Endothelial cell (in vitro differentiated cells): ENCODE results near the gene CCRL2. TPM values are rescaled to one million over a fixed set of nuclear protein-coding genes. Genes with fewer than 3 reads are reported as not detected.

Experiments
- DNase-seq: peaks from one replicate; pipeline ENCODE4 v3.0.0; 2021; ENCODE audit warnings: low spot score
- H3K27ac Mint-ChIP-seq: one replicate; pipeline ENCODE4 v1.8.0; 2021; ENCODE audit warnings: mixed read lengths, inconsistent platforms; ENCODE audit not compliant: unreplicated experiment
- H3K27me3 Mint-ChIP-seq: one replicate; pipeline ENCODE4 v1.8.0; 2021; ENCODE audit warnings: mild to moderate bottlenecking, moderate library complexity, mixed read lengths, inconsistent platforms; ENCODE audit not compliant: unreplicated experiment
- H3K36me3 Mint-ChIP-seq: one replicate; pipeline ENCODE4 v1.8.0; 2021; ENCODE audit warnings: mild to moderate bottlenecking, low read depth, mixed read lengths, inconsistent platforms; ENCODE audit not compliant: unreplicated experiment
- H3K4me1 Mint-ChIP-seq: one replicate; pipeline ENCODE4 v1.8.0; 2021; ENCODE audit warnings: mild to moderate bottlenecking, mixed read lengths, inconsistent platforms; ENCODE audit not compliant: unreplicated experiment
- H3K4me3 Mint-ChIP-seq: one replicate; pipeline ENCODE4 v1.8.0; 2021; ENCODE audit warnings: mild to moderate bottlenecking, mixed read lengths, inconsistent platforms; ENCODE audit not compliant: unreplicated experiment
- H3K9me3 Mint-ChIP-seq: one replicate; pipeline ENCODE4 v1.8.0; 2021; ENCODE audit warnings: mixed read lengths, inconsistent platforms; ENCODE audit not compliant: unreplicated experiment
- CTCF ChIP-seq: fragments of 200-600 bp; sonication (generic); IDR thresholded peaks from one replicate; pipeline ENCODE4 v1.5.0; 2021; ENCODE audit warnings: antibody characterized with exemption; ENCODE audit not compliant: unreplicated experiment
- total RNA-seq: library from RNA; stranded (reverse); fragmentation: NEBNext Ultra II Directional; extraction: Animal tissue kit (Norgen Biotek cat#: 25700); gene quantifications from one replicate; pipeline ENCODE4 v1.2.1, GENCODE V29; 2021; ENCODE audit not compliant: unreplicated experiment

The CCRL2 gene
- total RNA-seq, 1 donor from 2014 or later, result 1.4 TPM

GRCh38 chr3:46372492-46373359 lies 34.3 kb upstream of the CCRL2 start:
- TF ChIP-seq CTCF, result no peak
- Mint-ChIP-seq H3K36me3 (no peaks in the 10 kb centered on the region), H3K9me3 (no peaks in the 10 kb centered on the region), H3K4me3 (no peak overlapping the region), H3K27me3 (no peaks in the 10 kb centered on the region), H3K4me1 (peaks cover 7% of the 10 kb centered on the region), H3K27ac (no peak overlapping the region)
- no peak for DNase-seq

GRCh38 chr3:46374755-46375154 lies 32.3 kb upstream of the CCRL2 start:
- no peak overlapping the region for H3K4me3 Mint-ChIP-seq
- no peaks in the 10 kb centered on the region for H3K9me3 Mint-ChIP-seq
- no peak overlapping the region for H3K27ac Mint-ChIP-seq
- peaks cover 7% of the 10 kb centered on the region for H3K4me1 Mint-ChIP-seq
- no peak for TF ChIP-seq CTCF
- H3K36me3 Mint-ChIP-seq, result no peaks in the 10 kb centered on the region
- H3K27me3 Mint-ChIP-seq, result no peaks in the 10 kb centered on the region
- DNase-seq, result no peak

- no peak overlapping the region for H3K4me3 Mint-ChIP-seq
- H3K27me3 Mint-ChIP-seq, result no peaks in the 10 kb centered on the region
- no peaks in the 10 kb centered on the region for H3K36me3 Mint-ChIP-seq
Observed at GRCh38 chr3:46375218-46375617, 31.8 kb upstream of the CCRL2 start.

GRCh38 chr3:46375814-46376213 lies 31.2 kb upstream of the CCRL2 start:
- Mint-ChIP-seq H3K36me3 (no peaks in the 10 kb centered on the region), H3K4me1 (peaks cover 7% of the 10 kb centered on the region), H3K9me3 (no peaks in the 10 kb centered on the region), H3K27me3 (no peaks in the 10 kb centered on the region), H3K27ac (no peak overlapping the region), H3K4me3 (no peak overlapping the region)
- TF ChIP-seq CTCF, result no peak
- DNase-seq, result no peak

More at GRCh38 chr3:46375218-46375617, 31.8 kb upstream of the CCRL2 start:
- H3K9me3 Mint-ChIP-seq, result no peaks in the 10 kb centered on the region
- no peak for TF ChIP-seq CTCF
- peaks cover 7% of the 10 kb centered on the region for H3K4me1 Mint-ChIP-seq
- no peak for DNase-seq
- H3K27ac Mint-ChIP-seq, result no peak overlapping the region

- H3K27me3 Mint-ChIP-seq, result no peaks in the 10 kb centered on the region
- H3K4me1 Mint-ChIP-seq, result peaks cover 7% of the 10 kb centered on the region
- H3K27ac Mint-ChIP-seq, result no peak overlapping the region
- TF ChIP-seq CTCF, result peak; percentile 43
- H3K36me3 Mint-ChIP-seq, result no peaks in the 10 kb centered on the region
- DNase-seq, result peak; percentile 73
- no peaks in the 10 kb centered on the region for H3K9me3 Mint-ChIP-seq
- H3K4me3 Mint-ChIP-seq, result no peak overlapping the region
Observed at GRCh38 chr3:46378426-46378942, 28.6 kb upstream of the CCRL2 start.
